NB4 (cell line): Measurements from ENCODE around the gene PTPN20.

Experiments used
- DNase-seq: peaks from one replicate; pipeline ENCODE4 v3.0.0; 2010; ENCODE audit warnings: low read depth
- H3K4me3 ChIP-seq: one replicate; pipeline ENCODE4 v1.5.1; 2011; ENCODE audit warnings: mild to moderate bottlenecking, low read depth, low read length, moderate library complexity
- CTCF ChIP-seq: IDR thresholded peaks from one replicate; pipeline ENCODE4 v1.5.1; 2012; ENCODE audit warnings: low read depth, low read length
- MAX ChIP-seq: IDR thresholded peaks from 2 replicates; pipeline ENCODE4 v1.6.1; 2011; ENCODE audit warnings: low read depth, low read length
- MYC ChIP-seq: IDR thresholded peaks from 2 replicates; pipeline ENCODE4 v1.6.1; 2011; ENCODE audit warnings: low read depth, low read length
- POLR2A ChIP-seq: IDR thresholded peaks from 2 replicates; pipeline ENCODE4 v1.6.1; 2011; ENCODE audit warnings: mild to moderate bottlenecking; ENCODE audit not compliant: insufficient read length; ENCODE audit errors: extremely low read depth

The PTPN20 gene

GRCh38 chr10:47027108-47027783, 116.0 kb downstream of the PTPN20 start:
- TF ChIP-seq CTCF: no peak
- no peak for TF ChIP-seq POLR2A
- 0 out of 2 replicates have a peak, but pooled peaks have one; percentile 11 for TF ChIP-seq MAX
- no peak for DNase-seq
- no peak overlapping the region for H3K4me3 ChIP-seq

GRCh38 chr10:47027784-47028260, 116.6 kb downstream of the PTPN20 start:
- TF ChIP-seq CTCF (no peak), MAX (no peak), MYC (no peak), POLR2A (no peak)
- H3K4me3 ChIP-seq: no peak overlapping the region
- no peak for DNase-seq

GRCh38 chr10:47028466-47028865, 117.2 kb downstream of the PTPN20 start:
- no peak for DNase-seq
- no peak overlapping the region for H3K4me3 ChIP-seq
- TF ChIP-seq CTCF (no peak), POLR2A (no peak), MAX (no peak), MYC (no peak)

- no peak for DNase-seq
- no peak overlapping the region for H3K4me3 ChIP-seq
- no peak for TF ChIP-seq MYC
- TF ChIP-seq MAX: no peak
- no peak for TF ChIP-seq POLR2A
- no peak for TF ChIP-seq CTCF
These were observed 118.2 kb downstream of the PTPN20 start for GRCh38 chr10:47029181-47030009.

- no peak for DNase-seq
- H3K4me3 ChIP-seq: no peak overlapping the region
- TF ChIP-seq MYC: no peak
- TF ChIP-seq POLR2A: no peak
- no peak for TF ChIP-seq CTCF
- no peak for TF ChIP-seq MAX
These were observed 119.0 kb downstream of the PTPN20 start for GRCh38 chr10:47030191-47030703.
